ENCODE results near the gene SYNE3. TPM values are rescaled to one million over a fixed set of nuclear protein-coding genes. Genes with fewer than 3 reads are reported as not detected.

The SYNE3 gene
- total and polyA plus RNA-seq, 2 donors (not counting 1 experiment from before 2014, with no cell fraction given): 17.8 to 76.1 TPM

DNA sequence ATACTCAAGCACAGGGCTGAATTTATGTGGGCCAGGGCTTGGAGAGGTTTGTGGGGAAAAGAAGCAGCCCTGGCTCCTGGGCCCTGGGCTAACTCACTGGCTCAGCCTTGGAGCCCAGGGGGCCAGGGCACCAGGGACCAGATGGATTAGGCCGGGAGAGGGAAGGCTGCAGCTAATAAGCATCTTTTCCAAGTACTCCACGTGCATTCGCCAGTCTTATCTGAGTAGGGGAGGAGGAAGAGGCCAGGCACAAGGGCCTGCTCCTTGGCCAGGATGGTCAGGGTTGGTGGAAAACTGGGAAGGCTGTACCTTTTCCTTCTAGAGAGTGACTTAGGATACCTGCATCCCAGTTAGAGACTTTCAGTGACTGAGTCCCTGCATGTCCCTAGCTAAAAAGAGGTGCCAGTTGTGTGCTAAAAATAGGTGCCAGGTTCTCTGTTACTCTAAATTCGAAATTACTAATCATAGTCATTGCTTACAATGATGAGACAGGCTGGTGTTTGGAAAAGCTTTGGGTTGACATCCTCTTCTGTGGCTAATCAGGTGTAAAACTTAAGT, 19.7 kb upstream of the SYNE3 start:
- peak overlapping the region; percentile 78 for H3K27ac Mint-ChIP-seq
- peaks cover 84% of the 10 kb centered on the region for H3K79me2 ChIP-seq (ENCODE audit: control insufficient read depth, insufficient read depth, low read length)
- H4K20me1 ChIP-seq (ENCODE audit: control insufficient read depth, insufficient read depth, low read length, poor library complexity, severe bottlenecking): peaks cover 25% of the 10 kb centered on the region
- H3K4me3 Mint-ChIP-seq: peak overlapping the region; percentile 93
- H3K4me3 ChIP-seq (ENCODE audit: control extremely low read depth in 1 of 5, extremely low read depth in 1 of 5, insufficient read depth in 1 of 5, low read depth in 2 of 5, low read length in 4 of 5): peak overlapping the region in 4 of 5 experiments; percentile 57 to 90 (median 76)
- peak overlapping the region; percentile 80 for H3K9ac ChIP-seq (ENCODE audit: low read length)
- peak; percentile 18 for DNase-seq
- peak overlapping the region; percentile 94 for H3K4me2 ChIP-seq (replicated peaks; ENCODE audit: low read depth, low read length, poor library complexity, severe bottlenecking)
- H3K36me3 ChIP-seq (replicated peaks in 1 of 2; ENCODE audit: control extremely low read depth in 1 of 2, control insufficient read depth in 1 of 2, extremely low read depth in 1 of 2, insufficient read depth in 2 of 2, low read length in 1 of 2): peaks cover 0 to 5% of the 10 kb centered on the region in 2 experiments
- intact Hi-C loops (cut with micrococcal nuclease): loop anchor here (10.0 kb wide), 2 partner anchors 271 to 1259 kb away; partner anchors contain the start of gene VRK1
- no peaks in the 10 kb centered on the region for H3K27me3 Mint-ChIP-seq
- H3K4me1 Mint-ChIP-seq: peaks cover 58% of the 10 kb centered on the region
- no peaks in the 10 kb centered on the region for H3K27me3 ChIP-seq (replicated peaks in 1 of 4; ENCODE audit: control extremely low read depth in 1 of 4, control insufficient read depth in 3 of 4, insufficient read depth in 4 of 4, low read length in 3 of 4)
- CTCF ChIA-PET: interaction anchor here (1.8 to 7.3 kb wide), 5 partner anchors 9 to 109 kb away, joined by 7 to 65 read pairs (median 14); no protein-coding TSS in a partner anchor
- peaks cover 23 to 36% of the 10 kb centered on the region in 2 donors for H3K4me1 ChIP-seq (ENCODE audit: control insufficient read depth in 2 of 2, insufficient read depth in 2 of 2, low read length in 2 of 2)
- H3K27ac ChIP-seq (ENCODE audit: low read length in 2 of 2): no peak overlapping the region
- POLR2A ChIA-PET: no interaction called here
- WGBS (ENCODE audit: insufficient coverage): 43% methylated on average over 3 of the region's 4 CpGs
- no peaks in the 10 kb centered on the region for H3K9me3 Mint-ChIP-seq (ENCODE audit: insufficient read depth)
- no peaks in the 10 kb centered on the region for H3K9me3 ChIP-seq (ENCODE audit: control extremely low read depth in 1 of 3, control insufficient read depth in 2 of 3, insufficient read depth in 1 of 3, low read length in 2 of 3)
- H2AFZ ChIP-seq (ENCODE audit: insufficient read depth, low read depth, low read length, poor library complexity, severe bottlenecking): no peak overlapping the region
- no peak for ATAC-seq (ENCODE audit: low read depth)
- no peak for TF ChIP-seq EZH2 (IDR thresholded peaks at IDR 0.05; ENCODE audit: borderline replicate concordance, insufficient read depth, low read depth, low read length, poor library complexity, severe bottlenecking)
- TF ChIP-seq, protein P1, sequence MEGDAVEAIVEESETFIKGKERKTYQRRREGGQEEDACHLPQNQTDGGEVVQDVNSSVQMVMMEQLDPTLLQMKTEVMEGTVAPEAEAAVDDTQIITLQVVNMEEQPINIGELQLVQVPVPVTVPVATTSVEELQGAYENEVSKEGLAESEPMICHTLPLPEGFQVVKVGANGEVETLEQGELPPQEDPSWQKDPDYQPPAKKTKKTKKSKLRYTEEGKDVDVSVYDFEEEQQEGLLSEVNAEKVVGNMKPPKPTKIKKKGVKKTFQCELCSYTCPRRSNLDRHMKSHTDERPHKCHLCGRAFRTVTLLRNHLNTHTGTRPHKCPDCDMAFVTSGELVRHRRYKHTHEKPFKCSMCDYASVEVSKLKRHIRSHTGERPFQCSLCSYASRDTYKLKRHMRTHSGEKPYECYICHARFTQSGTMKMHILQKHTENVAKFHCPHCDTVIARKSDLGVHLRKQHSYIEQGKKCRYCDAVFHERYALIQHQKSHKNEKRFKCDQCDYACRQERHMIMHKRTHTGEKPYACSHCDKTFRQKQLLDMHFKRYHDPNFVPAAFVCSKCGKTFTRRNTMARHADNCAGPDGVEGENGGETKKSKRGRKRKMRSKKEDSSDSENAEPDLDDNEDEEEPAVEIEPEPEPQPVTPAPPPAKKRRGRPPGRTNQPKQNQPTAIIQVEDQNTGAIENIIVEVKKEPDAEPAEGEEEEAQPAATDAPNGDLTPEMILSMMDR (IDR thresholded peaks at IDR 0.05): no peak

Measured in B cell (primary cell).